ENCODE data around the gene IL3RA. TPM values are rescaled to one million over a fixed set of nuclear protein-coding genes. Genes with fewer than 3 reads are reported as not detected.

The IL3RA gene
- polyA plus RNA-seq, 4 donors, result 0.54 to 10.6 (median 7.1) TPM; not detected in 1

- WGBS, 3 donors, result 40 to 64% (median 44%) methylated on average over 20 of the region's 20 CpGs
- H3K4me1 ChIP-seq (ENCODE audit: control insufficient read depth in 3 of 3, insufficient read depth in 2 of 3, low read depth in 1 of 3, low read length in 2 of 3), result no peaks in the 10 kb centered on the region
- H3K4me3 ChIP-seq (ENCODE audit: low read depth in 1 of 3, low read length in 3 of 3), result no peak overlapping the region
- no peak overlapping the region for H3K27ac ChIP-seq (ENCODE audit: low read depth in 1 of 3, low read length in 2 of 3)
- DNase-seq (no peak), FAIRE-seq (no peak)
- H3K9me3 ChIP-seq (ENCODE audit: control insufficient read depth in 2 of 2, insufficient read depth in 1 of 2, low read depth in 1 of 2, low read length in 1 of 2), result no peaks in the 10 kb centered on the region
- peaks cover 2 to 37% (median 10%) of the 10 kb centered on the region in 3 donors for H3K36me3 ChIP-seq (ENCODE audit: control insufficient read depth in 3 of 3, insufficient read depth in 2 of 3, low read depth in 1 of 3, low read length in 3 of 3)
- H3K27me3 ChIP-seq (ENCODE audit: control insufficient read depth in 3 of 3, insufficient read depth in 3 of 3, low read length in 3 of 3), result no peaks in the 10 kb centered on the region
Measured at GRCh38 chrX:1380672-1381233, 44.2 kb downstream of the IL3RA start.

DNA sequence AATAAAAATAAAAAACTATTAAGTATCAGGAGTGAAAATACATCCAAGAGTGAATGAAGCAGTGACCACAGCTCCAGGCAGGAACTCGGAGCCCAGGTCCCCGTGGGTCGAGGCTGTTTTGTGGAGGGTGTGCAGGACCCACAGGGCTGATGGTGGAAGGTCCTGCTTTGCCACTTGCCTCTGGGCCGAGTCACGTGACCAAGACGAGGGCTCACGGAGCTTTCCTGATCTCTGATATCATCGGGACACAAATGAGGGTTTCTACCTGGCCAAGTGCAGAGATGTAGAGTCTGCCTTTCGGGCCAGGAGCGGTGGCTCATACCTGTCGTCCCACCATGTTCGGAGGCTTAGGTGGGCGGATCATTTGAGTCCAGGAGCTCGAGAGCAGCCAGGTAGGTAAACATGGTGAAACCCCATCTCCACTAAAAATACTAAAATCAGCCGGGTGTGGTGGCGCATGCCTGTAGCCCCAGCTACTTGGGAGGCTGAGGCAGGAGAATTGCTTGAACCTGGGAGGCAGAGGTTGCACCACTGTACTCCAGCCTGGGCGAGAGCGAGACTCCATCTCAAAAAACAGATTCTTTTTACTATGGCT is 48.2 kb downstream of the IL3RA start:
- Histone ChIP-seq H3K27ac (ENCODE audit: low read depth in 1 of 3, low read length in 2 of 3) (no peak overlapping the region), H3K4me3 (ENCODE audit: low read depth in 1 of 3, low read length in 3 of 3) (no peak overlapping the region), H3K4me1 (ENCODE audit: control insufficient read depth in 3 of 3, insufficient read depth in 2 of 3, low read depth in 1 of 3, low read length in 2 of 3) (no peaks in the 10 kb centered on the region), H3K9me3 (ENCODE audit: control insufficient read depth in 2 of 2, insufficient read depth in 1 of 2, low read depth in 1 of 2, low read length in 1 of 2) (peaks cover 0 to 5% of the 10 kb centered on the region in 2 donors), H3K27me3 (ENCODE audit: control insufficient read depth in 3 of 3, insufficient read depth in 3 of 3, low read length in 3 of 3) (no peaks in the 10 kb centered on the region), H3K36me3 (ENCODE audit: control insufficient read depth in 3 of 3, insufficient read depth in 2 of 3, low read depth in 1 of 3, low read length in 3 of 3) (peaks cover 21 to 73% (median 45%) of the 10 kb centered on the region in 3 donors)
- FAIRE-seq (no peak), DNase-seq (no peak)
- 90 to 92% (median 90%) methylated on average over 18 of the region's 18 CpGs for WGBS, 3 donors

- DNase-seq, result no peak
- FAIRE-seq, result no peak
- peaks cover 23 to 81% (median 49%) of the 10 kb centered on the region in 3 donors for H3K36me3 ChIP-seq (ENCODE audit: control insufficient read depth in 3 of 3, insufficient read depth in 2 of 3, low read depth in 1 of 3, low read length in 3 of 3)
- H3K4me3 ChIP-seq (ENCODE audit: low read depth in 1 of 3, low read length in 3 of 3), result no peak overlapping the region
- H3K27me3 ChIP-seq (ENCODE audit: control insufficient read depth in 3 of 3, insufficient read depth in 3 of 3, low read length in 3 of 3), result no peaks in the 10 kb centered on the region
- WGBS, 3 donors, result 91 to 94% (median 92%) methylated on average over 36 of the region's 36 CpGs
- no peak overlapping the region for H3K27ac ChIP-seq (ENCODE audit: low read depth in 1 of 3, low read length in 2 of 3)
- H3K9me3 ChIP-seq (ENCODE audit: control insufficient read depth in 2 of 2, insufficient read depth in 1 of 2, low read depth in 1 of 2, low read length in 1 of 2), result peaks cover 0 to 5% of the 10 kb centered on the region in 2 donors
- H3K4me1 ChIP-seq (ENCODE audit: control insufficient read depth in 3 of 3, insufficient read depth in 2 of 3, low read depth in 1 of 3, low read length in 2 of 3), result peaks cover 0 to 2% (median 0%) of the 10 kb centered on the region in 3 donors
Measured at GRCh38 chrX:1385253-1386223, 49.0 kb downstream of the IL3RA start.

DNA sequence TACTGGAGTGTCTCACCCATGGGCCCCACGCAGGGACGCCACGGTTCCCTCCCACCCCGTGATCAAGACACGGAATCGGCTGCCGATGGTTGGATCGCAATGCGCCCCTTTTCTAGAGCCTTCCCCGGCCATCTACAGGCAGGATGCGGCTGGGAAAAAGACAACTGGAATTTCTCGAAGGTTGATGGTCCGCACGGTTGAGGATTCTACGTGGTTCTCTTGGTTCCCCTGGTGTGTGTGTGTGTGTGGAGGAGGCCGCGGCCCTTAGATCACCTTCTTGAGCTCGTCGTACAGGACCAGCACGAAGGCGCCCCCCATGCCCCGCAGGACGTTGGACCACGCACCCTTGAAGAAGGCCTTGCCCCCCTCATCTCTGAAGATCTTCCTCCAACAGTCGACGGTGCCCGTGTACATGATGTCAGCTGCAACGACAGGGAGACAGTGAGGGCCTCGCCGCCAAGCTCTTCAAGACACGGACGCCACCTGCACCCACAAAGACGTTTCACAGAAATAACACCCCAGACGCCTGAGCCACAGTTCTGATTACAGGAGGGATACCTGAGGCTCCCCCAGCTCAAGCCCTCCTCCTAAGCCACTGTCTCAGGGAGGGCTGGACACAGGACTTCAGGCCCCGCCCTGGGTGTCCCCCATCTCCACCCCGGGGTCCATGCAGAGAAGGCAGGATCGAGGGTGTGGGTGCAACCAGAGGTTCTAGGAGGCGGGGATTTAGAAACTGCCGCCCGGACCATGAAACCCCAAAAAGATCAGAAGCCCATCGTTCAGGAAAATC is 49.9 kb downstream of the IL3RA start:
- peaks cover 23 to 89% (median 49%) of the 10 kb centered on the region in 3 donors for H3K36me3 ChIP-seq (ENCODE audit: control insufficient read depth in 3 of 3, insufficient read depth in 2 of 3, low read depth in 1 of 3, low read length in 3 of 3)
- DNase-seq (no peak), FAIRE-seq (no peak)
- H3K4me3 ChIP-seq (ENCODE audit: low read depth in 1 of 3, low read length in 3 of 3), result no peak overlapping the region
- peaks cover 0 to 3% (median 0%) of the 10 kb centered on the region in 3 donors for H3K4me1 ChIP-seq (ENCODE audit: control insufficient read depth in 3 of 3, insufficient read depth in 2 of 3, low read depth in 1 of 3, low read length in 2 of 3)
- peaks cover 0 to 5% of the 10 kb centered on the region in 2 donors for H3K9me3 ChIP-seq (ENCODE audit: control insufficient read depth in 2 of 2, insufficient read depth in 1 of 2, low read depth in 1 of 2, low read length in 1 of 2)
- H3K27ac ChIP-seq (ENCODE audit: low read depth in 1 of 3, low read length in 2 of 3), result no peak overlapping the region
- whole genome bisulfite sequencing, 3 donors, result 93 to 96% (median 95%) methylated on average over 41 of the region's 41 CpGs
- no peaks in the 10 kb centered on the region for H3K27me3 ChIP-seq (ENCODE audit: control insufficient read depth in 3 of 3, insufficient read depth in 3 of 3, low read length in 3 of 3)

DNA sequence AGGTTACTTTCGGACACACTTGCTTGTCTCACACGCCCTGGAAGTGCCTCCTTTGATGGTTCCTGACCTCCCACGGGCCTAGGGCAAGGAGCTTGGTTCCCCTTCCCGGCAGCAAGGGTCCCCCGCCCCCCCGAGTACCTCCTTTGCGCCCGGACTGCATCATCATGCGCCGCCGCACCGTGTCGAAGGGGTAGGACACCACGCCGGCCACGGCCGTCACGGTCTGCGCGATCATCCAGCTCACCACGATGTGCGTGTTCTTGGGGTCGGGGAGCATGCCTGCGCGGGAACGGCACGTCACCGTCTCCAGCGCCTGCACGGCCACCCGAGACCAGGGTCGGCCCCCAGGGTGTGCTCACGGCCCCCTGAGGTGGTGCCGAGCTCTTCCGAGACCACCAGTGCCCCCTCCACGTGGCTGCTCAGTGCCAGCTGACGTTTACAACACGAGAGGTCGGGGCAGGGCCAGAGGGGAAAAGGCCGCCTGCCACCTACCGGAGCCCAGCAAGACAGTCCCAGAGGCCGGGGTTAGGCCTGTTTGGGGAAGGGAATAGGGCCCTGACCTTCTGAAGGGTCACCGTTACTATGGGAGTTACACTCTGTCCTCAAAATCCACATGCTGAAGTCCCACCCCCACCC is 50.7 kb downstream of the IL3RA start:
- no peaks in the 10 kb centered on the region for H3K27me3 ChIP-seq (ENCODE audit: control insufficient read depth in 3 of 3, insufficient read depth in 3 of 3, low read length in 3 of 3)
- H3K9me3 ChIP-seq (ENCODE audit: control insufficient read depth in 2 of 2, insufficient read depth in 1 of 2, low read depth in 1 of 2, low read length in 1 of 2), result peaks cover 0 to 5% of the 10 kb centered on the region in 2 donors
- 91% methylated on average over 38 to 43 of the region's 43 CpGs for WGBS, 3 donors
- H3K4me3 ChIP-seq (ENCODE audit: low read depth in 1 of 3, low read length in 3 of 3), result no peak overlapping the region
- no peak overlapping the region for H3K27ac ChIP-seq (ENCODE audit: low read depth in 1 of 3, low read length in 2 of 3)
- H3K36me3 ChIP-seq (ENCODE audit: control insufficient read depth in 3 of 3, insufficient read depth in 2 of 3, low read depth in 1 of 3, low read length in 3 of 3), result peaks cover 23 to 84% (median 49%) of the 10 kb centered on the region in 3 donors
- FAIRE-seq (no peak), DNase-seq (no peak)
- H3K4me1 ChIP-seq (ENCODE audit: control insufficient read depth in 3 of 3, insufficient read depth in 2 of 3, low read depth in 1 of 3, low read length in 2 of 3), result peaks cover 0 to 3% (median 0%) of the 10 kb centered on the region in 3 donors

- Histone ChIP-seq H3K9me3 (ENCODE audit: control insufficient read depth in 2 of 2, insufficient read depth in 1 of 2, low read depth in 1 of 2, low read length in 1 of 2) (peaks cover 0 to 5% of the 10 kb centered on the region in 2 donors), H3K4me1 (ENCODE audit: control insufficient read depth in 3 of 3, insufficient read depth in 2 of 3, low read depth in 1 of 3, low read length in 2 of 3) (peaks cover 0 to 5% (median 0%) of the 10 kb centered on the region in 3 donors), H3K27ac (ENCODE audit: low read depth in 1 of 3, low read length in 2 of 3) (no peak overlapping the region), H3K4me3 (ENCODE audit: low read depth in 1 of 3, low read length in 3 of 3) (no peak overlapping the region), H3K27me3 (ENCODE audit: control insufficient read depth in 3 of 3, insufficient read depth in 3 of 3, low read length in 3 of 3) (no peaks in the 10 kb centered on the region), H3K36me3 (ENCODE audit: control insufficient read depth in 3 of 3, insufficient read depth in 2 of 3, low read depth in 1 of 3, low read length in 3 of 3) (peaks cover 23 to 76% (median 49%) of the 10 kb centered on the region in 3 donors)
- FAIRE-seq (no peak), DNase-seq (no peak)
- WGBS, 3 donors, result 65 to 86% (median 79%) methylated on average over 4 of the region's 4 CpGs
Measured at GRCh38 chrX:1388651-1389050, 52.1 kb downstream of the IL3RA start.

DNA sequence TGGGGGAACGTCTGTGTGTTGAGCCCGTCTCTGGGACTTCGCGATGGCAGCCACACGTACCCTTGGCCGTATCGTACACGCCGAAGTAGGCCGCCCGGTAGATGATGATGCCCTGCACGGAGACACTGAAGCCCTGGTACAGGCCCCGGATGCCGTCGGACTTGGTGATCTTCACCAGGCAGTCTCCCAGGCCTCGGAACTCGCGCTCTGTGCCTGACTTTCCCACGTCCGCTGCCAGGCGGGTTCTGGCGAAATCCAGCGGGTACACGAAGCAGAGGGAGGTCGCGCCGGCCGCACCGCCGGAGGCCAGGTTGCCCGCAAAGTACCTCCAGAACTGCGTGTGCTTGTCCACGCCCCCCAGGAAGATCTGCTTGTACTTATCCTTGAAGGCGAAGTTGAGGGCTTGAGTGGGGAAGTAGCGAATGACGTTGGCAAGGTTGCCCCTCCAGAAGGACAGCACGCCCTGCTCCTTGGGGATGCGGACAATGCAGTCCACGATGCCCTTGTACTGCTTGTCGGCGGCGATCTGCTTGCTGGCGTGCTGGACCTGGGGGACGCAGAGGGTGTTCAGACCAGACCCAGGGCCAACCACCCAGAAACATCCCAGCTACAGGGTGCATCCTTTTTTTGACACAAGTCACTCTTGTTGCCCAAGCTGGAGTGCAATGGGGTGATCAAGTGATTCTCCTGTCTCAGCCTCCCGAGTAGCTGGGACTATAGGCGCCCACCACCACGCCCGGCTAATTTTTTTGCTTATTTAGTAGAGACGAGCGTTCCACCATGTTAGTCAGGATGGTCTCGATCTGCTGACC is 52.8 kb downstream of the IL3RA start:
- Histone ChIP-seq H3K9me3 (ENCODE audit: control insufficient read depth in 2 of 2, insufficient read depth in 1 of 2, low read depth in 1 of 2, low read length in 1 of 2) (peaks cover 0 to 5% of the 10 kb centered on the region in 2 donors), H3K36me3 (ENCODE audit: control insufficient read depth in 3 of 3, insufficient read depth in 2 of 3, low read depth in 1 of 3, low read length in 3 of 3) (peaks cover 23 to 69% (median 49%) of the 10 kb centered on the region in 3 donors), H3K27ac (ENCODE audit: low read depth in 1 of 3, low read length in 2 of 3) (no peak overlapping the region), H3K4me1 (ENCODE audit: control insufficient read depth in 3 of 3, insufficient read depth in 2 of 3, low read depth in 1 of 3, low read length in 2 of 3) (peaks cover 0 to 10% (median 0%) of the 10 kb centered on the region in 3 donors), H3K4me3 (ENCODE audit: low read depth in 1 of 3, low read length in 3 of 3) (no peak overlapping the region), H3K27me3 (ENCODE audit: control insufficient read depth in 3 of 3, insufficient read depth in 3 of 3, low read length in 3 of 3) (no peaks in the 10 kb centered on the region)
- 80 to 91% (median 86%) methylated on average over 51 of the region's 51 CpGs for WGBS, 3 donors
- FAIRE-seq (no peak), DNase-seq (peak in 1 of 2 donors; percentile 3)
